GM10248 (cell line): Measurements from ENCODE around the gene CRYBA4.
A peak's percentile ranks its signal among the peaks of the same experiment; 100 is the strongest.

Experiments
- CTCF ChIA-PET: fragments of 300-600 bp; sonication (Branson Sonifier 250); formaldehyde crosslinking; extraction: SDS; loops from one replicate; lab custom pipeline; 2021; ENCODE audit warnings: antibody characterized with exemption; lab: Yijun Ruan, JAX
- POLR2A ChIA-PET: fragments of 350-650 bp; sonication (Branson Sonifier 250); formaldehyde crosslinking; extraction: SDS; loops from one replicate; lab custom pipeline; 2020; ENCODE audit warnings: antibody characterized with exemption; lab: Yijun Ruan, JAX
- DNase-seq: peaks from one replicate; pipeline ENCODE4 v3.0.0; 2012; ENCODE audit errors: extremely low spot score
- CTCF ChIP-seq: IDR thresholded peaks from 2 replicates; pipeline ENCODE4 v1.5.1; 2012; ENCODE audit warnings: mild to moderate bottlenecking, low read depth; ENCODE audit errors: extremely low read depth, missing control alignments, control extremely low read depth

Gene CRYBA4

DNA sequence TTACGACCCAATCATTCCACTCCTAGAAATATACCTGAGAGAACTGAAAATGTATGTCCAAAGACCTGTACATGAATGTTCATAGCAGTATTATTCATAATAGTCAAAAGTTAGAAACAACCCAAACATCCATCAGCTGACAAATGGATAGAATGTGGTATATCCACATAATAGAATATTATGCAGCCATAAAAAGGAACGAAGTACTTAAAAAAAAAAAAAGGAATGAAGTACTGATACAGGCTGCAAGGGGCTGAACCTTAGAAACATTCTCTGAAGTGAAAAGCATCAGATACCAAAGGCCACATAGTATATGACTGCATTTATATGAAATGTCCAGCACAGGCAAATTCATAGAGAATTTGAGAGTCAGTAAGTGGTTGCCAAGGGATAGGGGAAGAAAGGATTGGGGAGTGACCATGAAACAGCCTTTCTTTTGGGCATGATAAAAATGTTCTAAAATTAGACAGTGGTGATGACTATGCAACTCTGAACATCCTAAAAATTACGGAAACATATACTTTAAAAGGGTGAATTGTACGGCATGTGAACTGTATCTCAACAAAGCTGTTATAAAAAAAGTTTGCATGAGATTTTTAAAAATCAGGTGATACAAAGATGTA is 33.7 kb upstream of the CRYBA4 start:
- CTCF ChIA-PET = no interaction called here
- POLR2A ChIA-PET = no interaction called here
- no peak for TF ChIP-seq CTCF
- no peak for DNase-seq

GRCh38 chr22:26588729-26589366 is 32.9 kb upstream of the CRYBA4 start:
- no peak for TF ChIP-seq CTCF
- ChIA-PET CTCF (interaction anchor here (1.0 kb wide), 1 partner anchor 22 kb away, joined by 3 read pairs; no protein-coding TSS in a partner anchor), POLR2A (no interaction called here)
- no peak for DNase-seq

- ChIA-PET CTCF (interaction anchor here (1.0 kb wide), 1 partner anchor 21 kb away, joined by 3 read pairs; no protein-coding TSS in a partner anchor), POLR2A (no interaction called here)
- peak; percentile 41 for DNase-seq
Observed at GRCh38 chr22:26589367-26589844, 32.4 kb upstream of the CRYBA4 start.

GRCh38 chr22:26589845-26590736 is 31.7 kb upstream of the CRYBA4 start, which contains the start of gene TPST2:
Gene TPST2 (minus strand): TSS chr22:26590132. CDS start chr22:26541630, 48,502 bp downstream.
- DNase-seq = peak; percentile 93
- POLR2A ChIA-PET = no interaction called here
- CTCF ChIA-PET = interaction anchor here (1.0 kb wide), 1 partner anchor 20 kb away, joined by 3 read pairs; no protein-coding TSS in a partner anchor

More at GRCh38 chr22:26589367-26589844, 32.4 kb upstream of the CRYBA4 start:
- no peak for TF ChIP-seq CTCF

GRCh38 chr22:26592421-26592891 is 29.3 kb upstream of the CRYBA4 start:
- no peak for TF ChIP-seq CTCF
- ChIA-PET CTCF (interaction anchor here (1.3 to 1.8 kb wide), 6 partner anchors 8 to 89 kb away, joined by 3 to 6 read pairs (median 5); no protein-coding TSS in a partner anchor), POLR2A (interaction anchor here (0.9 kb wide), 1 partner anchor 9 kb away, joined by 6 read pairs; no protein-coding TSS in a partner anchor)
- DNase-seq = peak; percentile 57

More at GRCh38 chr22:26589845-26590736, 31.7 kb upstream of the CRYBA4 start, which contains the start of gene TPST2:
- TF ChIP-seq CTCF = no peak

DNA sequence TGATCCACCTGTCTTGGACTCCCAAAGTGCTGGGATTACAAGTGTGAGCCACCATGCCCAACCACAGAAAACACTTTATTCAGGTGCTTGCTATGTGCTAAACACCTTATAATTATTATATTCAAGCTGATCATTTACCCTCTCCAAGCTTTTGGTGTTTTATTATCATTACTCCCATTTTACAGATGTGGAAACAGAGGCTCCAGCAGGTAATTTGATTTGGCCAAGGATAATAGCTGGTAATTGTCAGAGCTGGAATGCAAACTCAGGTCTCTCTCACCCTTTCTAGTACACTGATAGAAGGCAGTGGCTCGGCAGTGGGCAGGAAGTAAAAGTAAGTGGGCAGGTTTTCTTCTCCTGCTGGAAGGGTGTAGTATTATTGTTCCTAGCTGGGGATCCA is 28.0 kb upstream of the CRYBA4 start:
- TF ChIP-seq CTCF = no peak
- ChIA-PET POLR2A (no interaction called here), CTCF (interaction anchor here (1.1 to 1.9 kb wide), 6 partner anchors 15 to 72 kb away, joined by 3 to 6 read pairs (median 4); no protein-coding TSS in a partner anchor)
- no peak for DNase-seq
